ENCODE measurements around the gene MTUS2. TPM values are rescaled to one million over a fixed set of nuclear protein-coding genes. Genes with fewer than 3 reads are reported as not detected.

The MTUS2 gene
- total RNA-seq, 1 donor from 2014 or later = 4.1 TPM

- H3K9me3 Mint-ChIP-seq = no peaks in the 10 kb centered on the region
- no peak overlapping the region for H3K27ac Mint-ChIP-seq
- no peaks in the 10 kb centered on the region for H3K4me1 Mint-ChIP-seq (ENCODE audit: unreplicated experiment)
- TF ChIP-seq CTCF (conservative IDR thresholded peaks at IDR 0.05) = no peak
- no peaks in the 10 kb centered on the region for H3K27me3 Mint-ChIP-seq
- no peak overlapping the region for H3K4me3 Mint-ChIP-seq
- DNase-seq (ENCODE audit: extremely low spot score, unreplicated experiment) = no peak
- no peaks in the 10 kb centered on the region for H3K36me3 Mint-ChIP-seq
Observed at GRCh38 chr13:29131159-29131558, 311.0 kb downstream of the MTUS2 start.

GRCh38 chr13:29131881-29132668, 311.9 kb downstream of the MTUS2 start:
- peaks cover 1% of the 10 kb centered on the region for H3K9me3 Mint-ChIP-seq
- H3K36me3 Mint-ChIP-seq = no peaks in the 10 kb centered on the region
- no peak for DNase-seq (ENCODE audit: extremely low spot score, unreplicated experiment)
- H3K4me3 Mint-ChIP-seq = no peak overlapping the region
- H3K27me3 Mint-ChIP-seq = no peaks in the 10 kb centered on the region
- H3K27ac Mint-ChIP-seq = no peak overlapping the region
- TF ChIP-seq CTCF (conservative IDR thresholded peaks at IDR 0.05) = no peak
- H3K4me1 Mint-ChIP-seq (ENCODE audit: unreplicated experiment) = no peaks in the 10 kb centered on the region

DNA sequence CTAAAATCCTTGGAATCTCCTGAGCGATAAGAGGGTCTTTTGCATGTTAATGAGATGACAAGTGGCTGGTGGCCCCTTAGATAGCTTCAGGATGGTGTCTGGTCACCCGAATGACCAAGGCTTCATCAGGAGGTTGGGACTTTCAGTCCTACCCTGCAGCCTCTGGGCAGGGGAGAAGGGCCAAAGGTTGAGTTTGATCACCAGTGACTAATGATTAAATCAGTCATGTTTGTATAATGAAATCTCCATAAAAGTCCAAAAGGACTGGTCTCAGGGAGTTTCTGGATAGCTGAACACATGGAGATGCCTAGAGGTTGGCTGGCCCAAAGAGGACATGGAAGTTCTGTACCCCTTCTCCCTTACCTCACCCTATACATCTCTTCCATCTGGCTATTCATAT, 316.2 kb downstream of the MTUS2 start:
- no peaks in the 10 kb centered on the region for H3K4me1 Mint-ChIP-seq (ENCODE audit: unreplicated experiment)
- H3K36me3 Mint-ChIP-seq = no peaks in the 10 kb centered on the region
- DNase-seq (ENCODE audit: extremely low spot score, unreplicated experiment) = no peak
- H3K27ac Mint-ChIP-seq = no peak overlapping the region
- H3K9me3 Mint-ChIP-seq = peaks cover 6% of the 10 kb centered on the region
- H3K27me3 Mint-ChIP-seq = no peaks in the 10 kb centered on the region
- no peak overlapping the region for H3K4me3 Mint-ChIP-seq
- TF ChIP-seq CTCF (conservative IDR thresholded peaks at IDR 0.05) = no peak

DNA sequence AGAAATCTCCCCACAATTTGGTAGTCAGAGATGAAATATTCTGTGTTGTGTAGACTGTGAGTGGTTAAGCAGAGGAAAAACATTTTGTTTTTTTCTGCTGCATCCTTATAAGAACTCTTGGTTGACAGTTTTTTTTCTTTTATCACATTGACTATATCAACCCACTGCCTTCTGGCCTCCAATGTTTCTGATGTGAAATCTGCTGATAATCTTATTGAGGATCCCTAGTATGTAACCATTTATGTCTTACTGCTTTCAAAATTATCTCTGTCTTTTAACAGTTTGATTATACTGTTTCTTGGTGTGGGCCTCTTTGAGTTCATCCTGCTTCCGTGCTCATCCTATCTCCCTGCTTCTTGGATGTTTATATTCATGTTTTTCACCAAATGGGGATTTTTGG, 316.9 kb downstream of the MTUS2 start:
- no peaks in the 10 kb centered on the region for H3K4me1 Mint-ChIP-seq (ENCODE audit: unreplicated experiment)
- no peak overlapping the region for H3K4me3 Mint-ChIP-seq
- H3K36me3 Mint-ChIP-seq = no peaks in the 10 kb centered on the region
- DNase-seq (ENCODE audit: extremely low spot score, unreplicated experiment) = no peak
- no peak for TF ChIP-seq CTCF (conservative IDR thresholded peaks at IDR 0.05)
- peaks cover 6% of the 10 kb centered on the region for H3K9me3 Mint-ChIP-seq
- H3K27ac Mint-ChIP-seq = no peak overlapping the region
- H3K27me3 Mint-ChIP-seq = no peaks in the 10 kb centered on the region

GRCh38 chr13:29137995-29138394, 317.9 kb downstream of the MTUS2 start:
- TF ChIP-seq CTCF (conservative IDR thresholded peaks at IDR 0.05) = no peak
- H3K4me1 Mint-ChIP-seq (ENCODE audit: unreplicated experiment) = no peaks in the 10 kb centered on the region
- H3K27me3 Mint-ChIP-seq = no peaks in the 10 kb centered on the region
- no peak for DNase-seq (ENCODE audit: extremely low spot score, unreplicated experiment)
- peaks cover 6% of the 10 kb centered on the region for H3K9me3 Mint-ChIP-seq
- H3K4me3 Mint-ChIP-seq = no peak overlapping the region
- no peak overlapping the region for H3K27ac Mint-ChIP-seq
- no peaks in the 10 kb centered on the region for H3K36me3 Mint-ChIP-seq
